Cardiac septum (tissue), 1 donor: ENCODE measurements around the gene PTPRN2. TPM values are rescaled to one million over a fixed set of nuclear protein-coding genes. Genes with fewer than 3 reads are reported as not detected.
"Not testable (repeated sequence)": the region's sequence is repeated elsewhere in the genome, so short reads cannot be mapped to it uniquely, and the experiment has no call there.

ENCODE experiments used
- DNase-seq: peaks from one replicate; pipeline ENCODE4 v3.0.0-alpha.2; 2020; ENCODE audit warnings: low spot score
- intact Hi-C: fragments of 100-400 bp; cut with DNase I; formaldehyde crosslinking; loops from one replicate; pipeline ENCODE4 v1.14.0; 2022
- total RNA-seq: library from RNA; stranded (reverse); fragmentation: NEBNext Ultra II Directional; extraction: Animal tissue kit (Norgen Biotek cat#: 25700); gene quantifications from one replicate; pipeline ENCODE4 v1.2.1, GENCODE V29; 2021
- donor health status: DM: no; HTN: no; CAD: no.

The PTPRN2 gene
- total RNA-seq, 1 donor from 2014 or later = 0.92 TPM

- intact Hi-C loops, DNase-seq: not testable (repeated sequence)
These were observed 201.9 kb downstream of the PTPRN2 start for GRCh38 chr7:158385496-158386354.

GRCh38 chr7:158384746-158385145 is 202.9 kb downstream of the PTPRN2 start:
- intact Hi-C loops = no loop called here

GRCh38 chr7:158383665-158384064 is 204.0 kb downstream of the PTPRN2 start:
- intact Hi-C loops = no loop called here

More at GRCh38 chr7:158384746-158385145, 202.9 kb downstream of the PTPRN2 start:
- DNase-seq = no peak

GRCh38 chr7:158382363-158383254 is 205.0 kb downstream of the PTPRN2 start:
- intact Hi-C loops = no loop called here
- no peak for DNase-seq

More at GRCh38 chr7:158383665-158384064, 204.0 kb downstream of the PTPRN2 start:
- no peak for DNase-seq

- no peak for DNase-seq
- intact Hi-C loops = no loop called here
These were observed 205.7 kb downstream of the PTPRN2 start for GRCh38 chr7:158381956-158382355.

- intact Hi-C loops = no loop called here
- DNase-seq = no peak
These were observed 208.6 kb downstream of the PTPRN2 start for GRCh38 chr7:158378978-158379377.

- no peak for DNase-seq
- intact Hi-C loops = no loop called here
These were observed 209.6 kb downstream of the PTPRN2 start for GRCh38 chr7:158377800-158378623.

GRCh38 chr7:158376839-158377186 is 210.8 kb downstream of the PTPRN2 start:
- DNase-seq, intact Hi-C loops: not testable (repeated sequence)

GRCh38 chr7:158376146-158376838 is 211.3 kb downstream of the PTPRN2 start:
- intact Hi-C loops, DNase-seq: not testable (repeated sequence)

GRCh38 chr7:158375034-158375433 is 212.6 kb downstream of the PTPRN2 start:
- DNase-seq = no peak
- intact Hi-C loops = no loop called here

- intact Hi-C loops = no loop called here
- no peak for DNase-seq
These were observed 213.0 kb downstream of the PTPRN2 start for GRCh38 chr7:158374586-158374985.

- no peak for DNase-seq
- intact Hi-C loops = no loop called here
These were observed 213.5 kb downstream of the PTPRN2 start for GRCh38 chr7:158374146-158374545.

- DNase-seq = no peak
- intact Hi-C loops = no loop called here
These were observed 214.0 kb downstream of the PTPRN2 start for GRCh38 chr7:158373476-158374133.

- no peak for DNase-seq
- intact Hi-C loops = no loop called here
These were observed 215.0 kb downstream of the PTPRN2 start for GRCh38 chr7:158372400-158373342.

- DNase-seq = peak; percentile 22
- intact Hi-C loops = no loop called here
These were observed 215.8 kb downstream of the PTPRN2 start for GRCh38 chr7:158371856-158372255.

- intact Hi-C loops = no loop called here
- DNase-seq = peak; percentile 53
These were observed 217.8 kb downstream of the PTPRN2 start for GRCh38 chr7:158369866-158370265.

GRCh38 chr7:158369290-158369689 is 218.3 kb downstream of the PTPRN2 start:
- intact Hi-C loops = no loop called here
- peak; percentile 44 for DNase-seq
